Gastrocnemius medialis (tissue), 4 donors: ENCODE data around the gene IRAK1. TPM values are rescaled to one million over a fixed set of nuclear protein-coding genes. Genes with fewer than 3 reads are reported as not detected.
"Not testable (repeated sequence)": the region's sequence is repeated elsewhere in the genome, so short reads cannot be mapped to it uniquely, and the experiment has no call there.

Experiments
- ATAC-seq, 2 donors: fragments of 150-250 bp; one replicate each; pipeline ENCODE4 v1.9.1; 2016
- DNase-seq, 2 donors: peaks; one replicate each; pipeline ENCODE4 v3.0.0-alpha.2; 2019
- H3K27ac ChIP-seq, 4 donors: fragments of 200-600 bp; sonication (generic); 1 replicate in 1 of 4; 2 replicates in 3 of 4; pipeline ENCODE4 v1.5.1; 2016 to 2018; ENCODE audit warnings: mild to moderate bottlenecking in 2 of 4, moderate library complexity in 1 of 4
- H3K27me3 ChIP-seq, 3 donors: fragments of 200-600 bp; sonication (generic) in 2 of 3; 1 replicate in 1 of 3; 2 replicates in 2 of 3; pipeline versions ENCODE4 v1.5.1 to v1.6.0; 2016 to 2019; ENCODE audit warnings: mild to moderate bottlenecking in 1 of 3, moderate library complexity in 1 of 3
- H3K36me3 ChIP-seq, 2 donors: fragments of 200-600 bp; sonication (generic) in 1 of 2; one replicate each; pipeline ENCODE4 v1.5.1; 2017 to 2018
- H3K4me1 ChIP-seq, 2 donors: fragments of 200-600 bp; sonication (generic) in 1 of 2; one replicate each; pipeline ENCODE4 v1.5.1; 2016 to 2017; ENCODE audit warnings: mild to moderate bottlenecking in 2 of 2
- H3K4me3 ChIP-seq, 4 donors: fragments of 200-600 bp; sonication (generic) in 3 of 4; 1 replicate in 1 of 4; 2 replicates in 3 of 4; pipeline ENCODE4 v1.5.1; 2016 to 2019; ENCODE audit warnings: mild to moderate bottlenecking in 2 of 4
- H3K9me3 ChIP-seq, 3 donors: fragments of 200-600 bp; sonication (generic) in 2 of 3; 1 replicate in 1 of 3; 2 replicates in 2 of 3; pipeline ENCODE4 v1.5.1; 2016 to 2019
- POLR2A ChIP-seq, 2 donors: fragments of 450-650 bp; IDR thresholded peaks; one replicate each; pipeline ENCODE4 v1.6.1; 2017; ENCODE audit warnings: antibody characterized with exemption in 2 of 2, mild to moderate bottlenecking in 2 of 2, moderate library complexity in 2 of 2
- in situ Hi-C, 4 donors: fragments of 200-750 bp; cut with MboI; loops; one replicate each; pipeline versions ENCODE4 v1.15.0 to v1.8.0; 2017; ENCODE audit warnings: low sequenced_read_pairs in 4 of 4
- intact Hi-C: fragments of 100-400 bp; cut with DNase I; formaldehyde crosslinking; loops from one replicate; pipeline ENCODE4 v1.15.1; 2023; ENCODE audit warnings: low total_unique reads
- total RNA-seq, 4 donors: library from RNA; depleted of rRNA; stranded (reverse); fragments of >200 nt; gene quantifications; one replicate each; pipeline versions ENCODE4 v1.1.0 to v1.2.3, GENCODE V29; 2016
- TF ChIP-seq, protein P1 (sequence below), 5 experiments: fragments of 450-650 bp in 3 of 5; fragments of 200-600 bp in 2 of 5; sonication (generic) in 2 of 5; IDR thresholded peaks in 4 of 5; conservative IDR thresholded peaks in 1 of 5; 1 replicate in 4 of 5; 2 replicates in 1 of 5; pipeline ENCODE4 v1.5.1; 2016 to 2019; ENCODE audit warnings: antibody characterized with exemption in 5 of 5, mild to moderate bottlenecking in 3 of 5, moderate library complexity in 3 of 5

IRAK1 gene
- total RNA-seq, 4 donors from 2014 or later, result 73.9 to 157 (median 115) TPM

- Histone ChIP-seq H3K9me3 (no peaks in the 10 kb centered on the region), H3K4me3 (no peak overlapping the region), H3K27ac (no peak overlapping the region), H3K27me3 (no peaks in the 10 kb centered on the region), H3K4me1 (no peaks in the 10 kb centered on the region), H3K36me3 (no peaks in the 10 kb centered on the region)
- DNase-seq, result no peak
- in situ Hi-C loops, result no loop called here
- ATAC-seq, result peak in 1 of 2 donors; percentile 25
- TF ChIP-seq, protein P1, sequence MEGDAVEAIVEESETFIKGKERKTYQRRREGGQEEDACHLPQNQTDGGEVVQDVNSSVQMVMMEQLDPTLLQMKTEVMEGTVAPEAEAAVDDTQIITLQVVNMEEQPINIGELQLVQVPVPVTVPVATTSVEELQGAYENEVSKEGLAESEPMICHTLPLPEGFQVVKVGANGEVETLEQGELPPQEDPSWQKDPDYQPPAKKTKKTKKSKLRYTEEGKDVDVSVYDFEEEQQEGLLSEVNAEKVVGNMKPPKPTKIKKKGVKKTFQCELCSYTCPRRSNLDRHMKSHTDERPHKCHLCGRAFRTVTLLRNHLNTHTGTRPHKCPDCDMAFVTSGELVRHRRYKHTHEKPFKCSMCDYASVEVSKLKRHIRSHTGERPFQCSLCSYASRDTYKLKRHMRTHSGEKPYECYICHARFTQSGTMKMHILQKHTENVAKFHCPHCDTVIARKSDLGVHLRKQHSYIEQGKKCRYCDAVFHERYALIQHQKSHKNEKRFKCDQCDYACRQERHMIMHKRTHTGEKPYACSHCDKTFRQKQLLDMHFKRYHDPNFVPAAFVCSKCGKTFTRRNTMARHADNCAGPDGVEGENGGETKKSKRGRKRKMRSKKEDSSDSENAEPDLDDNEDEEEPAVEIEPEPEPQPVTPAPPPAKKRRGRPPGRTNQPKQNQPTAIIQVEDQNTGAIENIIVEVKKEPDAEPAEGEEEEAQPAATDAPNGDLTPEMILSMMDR (IDR thresholded peaks at IDR 0.05 in 4 of 5, conservative IDR thresholded peaks at IDR 0.05 in 1 of 5), result no peak
- intact Hi-C loops, result no loop called here
Observed at GRCh38 chrX:153999359-154000037, 20.2 kb downstream of the IRAK1 start.

DNA sequence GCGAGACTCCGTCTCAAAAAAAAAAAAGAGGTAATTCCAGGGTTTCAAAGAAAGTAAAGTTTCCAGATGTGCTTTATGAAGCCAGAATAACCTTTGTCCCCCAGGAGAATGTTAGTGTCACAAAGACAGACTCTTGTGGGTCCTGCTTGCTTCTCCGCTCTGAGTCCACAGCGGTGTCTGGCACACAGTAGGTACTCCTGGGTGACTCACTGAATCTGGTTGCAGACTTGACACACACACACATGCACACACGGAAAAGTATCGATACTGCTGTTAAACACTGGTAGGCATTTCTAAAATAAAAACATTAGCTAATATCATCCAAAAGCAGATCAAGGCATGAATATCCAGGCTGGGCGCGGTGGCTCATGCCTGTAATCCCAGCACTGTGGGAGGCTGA lies 24.2 kb downstream of the IRAK1 start:
- ATAC-seq (no peak), DNase-seq (no peak)
- no peak overlapping the region for H3K4me3 ChIP-seq
- in situ Hi-C loops, result no loop called here
- H3K9me3 ChIP-seq, result no peaks in the 10 kb centered on the region
- intact Hi-C loops, result no loop called here
- TF ChIP-seq POLR2A (IDR thresholded peaks at IDR 0.05), result no peak
- TF ChIP-seq, protein P1 (IDR thresholded peaks at IDR 0.05 in 4 of 5, conservative IDR thresholded peaks at IDR 0.05 in 1 of 5), result no peak
- no peaks in the 10 kb centered on the region for H3K36me3 ChIP-seq
- no peaks in the 10 kb centered on the region for H3K4me1 ChIP-seq
- H3K27ac ChIP-seq, result no peak overlapping the region
- no peaks in the 10 kb centered on the region for H3K27me3 ChIP-seq

DNA sequence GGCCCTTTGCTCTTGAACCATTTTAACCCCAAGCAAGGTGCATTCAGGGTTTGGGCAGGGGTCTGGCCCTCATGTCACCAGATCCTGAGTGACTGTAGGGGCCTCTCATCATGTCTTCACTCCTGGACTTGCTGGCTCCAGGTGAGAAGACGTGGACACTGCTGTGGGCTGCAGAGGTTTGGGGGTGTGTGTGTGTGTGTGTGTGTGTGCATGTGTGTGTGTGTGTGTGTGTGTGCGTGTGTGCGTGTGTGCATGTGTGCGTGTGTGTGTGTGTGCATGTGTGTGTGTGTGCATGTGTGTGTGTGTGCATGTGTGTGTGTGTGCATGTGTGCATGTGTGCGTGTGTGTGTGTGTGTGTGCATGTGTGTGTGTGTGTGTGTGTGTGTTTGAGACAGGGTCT lies 25.3 kb downstream of the IRAK1 start:
- ATAC-seq, intact Hi-C loops, H3K9me3 ChIP-seq, H3K27me3 ChIP-seq, H3K4me3 ChIP-seq, H3K36me3 ChIP-seq, DNase-seq, H3K4me1 ChIP-seq, in situ Hi-C loops, H3K27ac ChIP-seq: not testable (repeated sequence)

DNA sequence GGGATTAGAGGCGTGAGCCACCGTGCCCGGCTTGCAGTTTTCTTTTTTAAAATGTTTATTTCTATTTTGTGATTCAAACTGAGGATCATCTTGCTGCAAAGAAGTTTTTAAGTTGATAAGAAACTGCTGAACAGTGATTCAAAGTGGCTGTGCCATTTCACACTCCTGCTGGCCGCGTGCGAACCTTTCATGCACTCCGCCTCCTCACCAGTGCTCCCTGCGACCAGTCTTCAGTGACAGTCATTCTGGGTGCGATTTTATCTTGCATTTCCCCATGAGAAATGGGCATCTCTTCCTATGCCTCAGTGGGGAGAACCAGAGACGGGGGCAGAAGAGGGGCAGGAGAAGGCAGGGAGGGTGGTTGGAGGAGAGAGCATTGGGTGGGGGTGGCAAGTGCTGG lies 25.7 kb downstream of the IRAK1 start:
- intact Hi-C loops, result no loop called here
- no peak for DNase-seq
- ATAC-seq, result no peak

DNA sequence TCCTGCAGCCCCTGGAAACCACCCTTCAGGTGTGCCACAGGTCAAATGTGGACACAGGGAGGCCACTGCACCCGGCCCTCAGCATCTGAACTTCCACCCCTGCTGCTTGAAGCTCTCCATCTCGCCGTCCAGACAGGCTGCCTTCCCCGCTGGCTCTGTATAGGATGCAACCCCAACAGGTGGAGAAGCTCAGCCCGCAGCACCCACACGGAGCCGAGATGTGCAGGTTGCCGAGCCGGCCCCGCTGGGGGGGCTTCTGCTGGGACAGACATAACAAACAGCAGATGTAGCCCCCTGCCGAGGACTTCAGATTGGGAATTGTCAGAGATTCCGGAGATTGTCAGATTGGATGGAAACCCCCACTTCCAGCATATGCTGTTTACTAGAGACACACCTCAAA lies 26.6 kb downstream of the IRAK1 start:
- DNase-seq (no peak), ATAC-seq (no peak)
- TF ChIP-seq, protein P1 (IDR thresholded peaks at IDR 0.05 in 4 of 5, conservative IDR thresholded peaks at IDR 0.05 in 1 of 5), result no peak
- no peak for TF ChIP-seq POLR2A (IDR thresholded peaks at IDR 0.05)
- no peaks in the 10 kb centered on the region for H3K4me1 ChIP-seq
- no peak overlapping the region for H3K27ac ChIP-seq
- no peaks in the 10 kb centered on the region for H3K36me3 ChIP-seq
- no peaks in the 10 kb centered on the region for H3K9me3 ChIP-seq
- in situ Hi-C loops (no loop called here), intact Hi-C loops (no loop called here)
- H3K27me3 ChIP-seq, result no peaks in the 10 kb centered on the region
- no peak overlapping the region for H3K4me3 ChIP-seq

More for the DNA sequence above, 25.7 kb downstream of the IRAK1 start:
- Histone ChIP-seq H3K36me3 (no peaks in the 10 kb centered on the region), H3K27me3 (no peaks in the 10 kb centered on the region), H3K4me3 (no peak overlapping the region), H3K27ac (no peak overlapping the region), H3K9me3 (no peaks in the 10 kb centered on the region), H3K4me1 (no peaks in the 10 kb centered on the region)
- in situ Hi-C loops, result no loop called here
- no peak for TF ChIP-seq POLR2A (IDR thresholded peaks at IDR 0.05)
- TF ChIP-seq, protein P1 (IDR thresholded peaks at IDR 0.05 in 4 of 5, conservative IDR thresholded peaks at IDR 0.05 in 1 of 5), result no peak
